AG04450 (cell line): ENCODE data around the gene DLK2. TPM values are rescaled to one million over a fixed set of nuclear protein-coding genes. Genes with fewer than 3 reads are reported as not detected.
"Not testable (repeated sequence)": the region's sequence is repeated elsewhere in the genome, so short reads cannot be mapped to it uniquely, and the experiment has no call there.

Experiments
- CTCF ChIA-PET: fragments of 300-600, 350-600 bp; formaldehyde crosslinking; extraction: SDS; loops from one replicate; lab custom pipeline; 2022; ENCODE audit warnings: antibody characterized with exemption, inconsistent platforms; lab: Charles Lee
- POLR2A ChIA-PET: fragments of 350-600 bp; formaldehyde crosslinking; extraction: SDS; loops from one replicate; lab custom pipeline; 2021; ENCODE audit warnings: antibody characterized with exemption, inconsistent platforms; lab: Yijun Ruan, JAX
- DNase-seq: peaks from one replicate; pipeline ENCODE4 v3.0.0-alpha.2; 2011; ENCODE audit warnings: low read depth, low spot score
- H3K27ac ChIP-seq: one replicate; pipeline ENCODE4 v1.5.1; 2012; ENCODE audit warnings: low read depth, low read length, control low read depth
- H3K27me3 ChIP-seq: one replicate; pipeline ENCODE4 v1.6.0; 2012; ENCODE audit warnings: low read length; ENCODE audit not compliant: control insufficient read depth, insufficient read depth
- H3K4me3 ChIP-seq: 2 replicates; pipeline ENCODE4 v1.5.1; 2011; ENCODE audit warnings: mild to moderate bottlenecking, low read depth, low read length, control low read depth
- H3K9me3 ChIP-seq: 2 replicates; pipeline ENCODE4 v1.5.1; 2012; ENCODE audit warnings: low read length; ENCODE audit not compliant: control insufficient read depth, insufficient read depth
- CTCF ChIP-seq: IDR thresholded peaks from 2 replicates; pipeline ENCODE4 v1.5.1; 2011; ENCODE audit warnings: low read depth, low read length, control low read depth, inconsistent platforms
- polyA plus RNA-seq: library from polyadenylated mRNA; depleted of rRNA; stranded (reverse); fragments of >200 nt; gene quantifications from 2 replicates; pipeline ENCODE4 v1.2.3, GENCODE V29; 2011

DLK2 gene
- polyA plus RNA-seq, 1 experiment = 0.62 TPM

GRCh38 chr6:43471399-43471798 is 16.1 kb upstream of the DLK2 start:
- TF ChIP-seq CTCF = no peak

GRCh38 chr6:43469947-43470346 is 14.6 kb upstream of the DLK2 start:
- no peak overlapping the region for H3K4me3 ChIP-seq
- no peak overlapping the region for H3K27ac ChIP-seq
- TF ChIP-seq CTCF = no peak
- POLR2A ChIA-PET = no interaction called here
- no peak for DNase-seq
- H3K9me3 ChIP-seq = no peaks in the 10 kb centered on the region
- CTCF ChIA-PET = no interaction called here
- peaks cover 2% of the 10 kb centered on the region for H3K27me3 ChIP-seq

More at GRCh38 chr6:43471399-43471798, 16.1 kb upstream of the DLK2 start:
- ChIA-PET POLR2A (no interaction called here), CTCF (interaction anchor here (1.6 kb wide), 1 partner anchor 35 kb away, joined by 4 read pairs; no protein-coding TSS in a partner anchor)
- Histone ChIP-seq H3K27ac (no peak overlapping the region), H3K4me3 (no peak overlapping the region), H3K9me3 (no peaks in the 10 kb centered on the region), H3K27me3 (peaks cover 2% of the 10 kb centered on the region)
- DNase-seq = no peak

- H3K9me3 ChIP-seq = no peaks in the 10 kb centered on the region
- ChIA-PET POLR2A (no interaction called here), CTCF (no interaction called here)
- TF ChIP-seq CTCF = no peak
- H3K4me3 ChIP-seq = no peak overlapping the region
- no peak overlapping the region for H3K27ac ChIP-seq
- no peak for DNase-seq
- H3K27me3 ChIP-seq = peaks cover 2% of the 10 kb centered on the region
Observed at GRCh38 chr6:43468748-43469681, 13.7 kb upstream of the DLK2 start.

GRCh38 chr6:43468240-43468639 is 12.9 kb upstream of the DLK2 start:
- Histone ChIP-seq H3K27ac (no peak overlapping the region), H3K27me3 (peaks cover 2% of the 10 kb centered on the region), H3K4me3 (no peak overlapping the region), H3K9me3 (no peaks in the 10 kb centered on the region)
- no peak for DNase-seq
- CTCF ChIA-PET = no interaction called here
- POLR2A ChIA-PET = no interaction called here
- no peak for TF ChIP-seq CTCF

- Histone ChIP-seq H3K4me3 (no peak overlapping the region), H3K9me3 (no peaks in the 10 kb centered on the region), H3K27ac (no peak overlapping the region), H3K27me3 (peaks cover 5% of the 10 kb centered on the region)
- TF ChIP-seq CTCF = no peak
- DNase-seq = no peak
- ChIA-PET POLR2A (no interaction called here), CTCF (no interaction called here)
Observed at GRCh38 chr6:43467752-43468151, 12.4 kb upstream of the DLK2 start.

- H3K4me3 ChIP-seq, H3K9me3 ChIP-seq, H3K27ac ChIP-seq, POLR2A ChIA-PET, H3K27me3 ChIP-seq, CTCF ChIA-PET, DNase-seq: not testable (repeated sequence)
Observed at GRCh38 chr6:43467265-43467664, 11.9 kb upstream of the DLK2 start.
